Uterus (tissue), 4 donors: ENCODE results near the gene SHC1. TPM values are rescaled to one million over a fixed set of nuclear protein-coding genes. Genes with fewer than 3 reads are reported as not detected.

Experiments used
- DNase-seq, 2 donors: peaks; one replicate each; pipeline ENCODE4 v3.0.0-alpha.2; 2019 to 2020
- H3K27ac ChIP-seq, 2 donors: fragments of 200-600 bp; sonication (generic); 1 replicate in 1 of 2; 2 replicates in 1 of 2; pipeline ENCODE4 v1.5.1; 2016 to 2018
- H3K27me3 ChIP-seq, 2 donors: fragments of 200-600 bp; sonication (generic); one replicate each; pipeline ENCODE4 v1.5.1; 2018 to 2019; ENCODE audit warnings: control low read depth in 1 of 2
- H3K36me3 ChIP-seq, 2 donors: fragments of 200-600 bp; sonication (generic); one replicate each; pipeline ENCODE4 v1.5.1; 2019; ENCODE audit warnings: control low read depth in 1 of 2
- H3K4me1 ChIP-seq, 2 donors: fragments of 200-600 bp; sonication (generic); one replicate each; pipeline ENCODE4 v1.5.1; 2018 to 2019; ENCODE audit warnings: control low read depth in 1 of 2
- H3K4me3 ChIP-seq, 2 donors: fragments of 200-600 bp; sonication (generic); 1 replicate in 1 of 2; 2 replicates in 1 of 2; pipeline ENCODE4 v1.5.1; 2018 to 2019; ENCODE audit warnings: mild to moderate bottlenecking in 1 of 2
- H3K9me3 ChIP-seq, 2 donors: fragments of 200-600 bp; sonication (generic); one replicate each; pipeline ENCODE4 v1.5.1; 2019; ENCODE audit warnings: control low read depth in 1 of 2
- CTCF ChIP-seq, 4 experiments: fragments of 200-600 bp in 2 of 4; fragments of 450-650 bp in 2 of 4; sonication (generic) in 2 of 4; IDR thresholded peaks; one replicate each; pipeline ENCODE4 v1.5.1; 2016 to 2019; ENCODE audit warnings: antibody characterized with exemption in 4 of 4, mild to moderate bottlenecking in 2 of 4, moderate library complexity in 1 of 4
- POLR2A ChIP-seq, 2 donors: fragments of 450-650 bp; IDR thresholded peaks; one replicate each; pipeline ENCODE4 v1.6.1; 2016; ENCODE audit warnings: antibody characterized with exemption in 2 of 2, mild to moderate bottlenecking in 1 of 2, moderate library complexity in 1 of 2
- intact Hi-C: fragments of 100-400 bp; cut with DNase I; formaldehyde crosslinking; loops from one replicate; pipeline ENCODE4 v1.15.1; 2023; ENCODE audit warnings: low total_unique reads
- total RNA-seq, 4 donors: library from RNA; depleted of rRNA in 3 of 4; stranded (reverse); fragments of >200 nt in 3 of 4; gene quantifications; one replicate each; pipeline versions ENCODE4 v1.1.0 to v1.2.4, GENCODE V29; 2014 to 2023
- donor health status: DM: yes; HTN: yes; CAD: no.

The SHC1 gene
- total RNA-seq, 4 donors from 2014 or later, result 93.5 to 149 (median 101) TPM

- no peak overlapping the region for H3K27ac ChIP-seq
- no peak for DNase-seq
- H3K36me3 ChIP-seq, result no peaks in the 10 kb centered on the region
- H3K9me3 ChIP-seq, result no peaks in the 10 kb centered on the region
- TF ChIP-seq CTCF (IDR thresholded peaks at IDR 0.05), result no peak
- no peak for TF ChIP-seq POLR2A (IDR thresholded peaks at IDR 0.05)
- H3K4me1 ChIP-seq, result peaks cover 0 to 19% of the 10 kb centered on the region in 2 donors
- H3K27me3 ChIP-seq, result no peaks in the 10 kb centered on the region
- no peak overlapping the region for H3K4me3 ChIP-seq
- intact Hi-C loops, result loop anchor here (5.0 kb wide), 1 partner anchor 51 kb away; the partner anchor contains the start of gene PYGO2
These were observed 43.1 kb upstream of the SHC1 start for GRCh38 chr1:155013632-155014031.

GRCh38 chr1:155012776-155013602 is 42.4 kb upstream of the SHC1 start:
- no peaks in the 10 kb centered on the region for H3K9me3 ChIP-seq
- H3K27me3 ChIP-seq, result no peaks in the 10 kb centered on the region
- H3K36me3 ChIP-seq, result no peaks in the 10 kb centered on the region
- DNase-seq, result no peak
- H3K27ac ChIP-seq, result peak overlapping the region in 1 of 2 donors; percentile 57
- no peak overlapping the region for H3K4me3 ChIP-seq
- intact Hi-C loops, result loop anchor here (5.0 kb wide), 1 partner anchor 51 kb away; the partner anchor contains the start of gene PYGO2
- peaks cover 0 to 15% of the 10 kb centered on the region in 2 donors for H3K4me1 ChIP-seq
- TF ChIP-seq POLR2A (IDR thresholded peaks at IDR 0.05), result no peak
- no peak for TF ChIP-seq CTCF (IDR thresholded peaks at IDR 0.05)

GRCh38 chr1:155012026-155012546 is 41.5 kb upstream of the SHC1 start:
- intact Hi-C loops, result loop anchor here (5.0 kb wide), 1 partner anchor 50 kb away; the partner anchor contains the start of gene PYGO2
- Histone ChIP-seq H3K36me3 (no peaks in the 10 kb centered on the region), H3K9me3 (no peaks in the 10 kb centered on the region), H3K4me1 (peaks cover 0 to 10% of the 10 kb centered on the region in 2 donors), H3K27me3 (no peaks in the 10 kb centered on the region), H3K27ac (peak overlapping the region; percentile 14 to 57), H3K4me3 (no peak overlapping the region)
- TF ChIP-seq CTCF (IDR thresholded peaks at IDR 0.05) (no peak), POLR2A (IDR thresholded peaks at IDR 0.05) (no peak)
- peak; percentile 72 to 78 for DNase-seq

- H3K36me3 ChIP-seq, result no peaks in the 10 kb centered on the region
These were observed 41.0 kb upstream of the SHC1 start for GRCh38 chr1:155011437-155012025.

More at GRCh38 chr1:155011437-155012025, 41.0 kb upstream of the SHC1 start:
- intact Hi-C loops, result loop anchor here (5.0 kb wide), 1 partner anchor 49 kb away; the partner anchor contains the start of gene PYGO2
- no peak overlapping the region for H3K4me3 ChIP-seq
- no peak for DNase-seq
- peaks cover 0 to 10% of the 10 kb centered on the region in 2 donors for H3K4me1 ChIP-seq
- no peaks in the 10 kb centered on the region for H3K27me3 ChIP-seq
- TF ChIP-seq CTCF (IDR thresholded peaks at IDR 0.05), result no peak
- no peak for TF ChIP-seq POLR2A (IDR thresholded peaks at IDR 0.05)
- no peaks in the 10 kb centered on the region for H3K9me3 ChIP-seq
- H3K27ac ChIP-seq, result peak overlapping the region; percentile 14 to 57
